T-helper 2 cell treated with Interferon-gamma antibody and Interleukin-4, amounts not matched to agents 100 ng/mL and 5 ng/mL, for 36 hours (primary cell): ENCODE data around the gene PNPLA8. TPM values are rescaled to one million over a fixed set of nuclear protein-coding genes. Genes with fewer than 3 reads are reported as not detected.
"Not testable (repeated sequence)": the region's sequence is repeated elsewhere in the genome, so short reads cannot be mapped to it uniquely, and the experiment has no call there.

Experiments used
- intact Hi-C: fragments of 100-400 bp; cut with micrococcal nuclease; formaldehyde crosslinking; loops from one replicate; pipeline ENCODE4 v1.15.1; 2023
- total RNA-seq: library from RNA; stranded (reverse); gene quantifications from 2 replicates; pipeline ENCODE4 v1.2.3, GENCODE V29; 2022

Gene PNPLA8
- total RNA-seq, 1 donor from 2014 or later, result 14.8 TPM

GRCh38 chr7:108529341-108529740 lies 3.4 kb upstream of the PNPLA8 start:
- intact Hi-C loops, result loop anchor here (5.0 kb wide), 1 partner anchor 1362 kb away; the partner anchor contains the start of gene HBP1

GRCh38 chr7:108528183-108528712 lies 2.3 kb upstream of the PNPLA8 start:
- intact Hi-C loops, result loop anchor here (5.0 kb wide), 1 partner anchor 1361 kb away; the partner anchor contains the start of gene HBP1

- intact Hi-C loops, result loop anchor here (1.0 to 5.0 kb wide), 4 partner anchors 43 to 1359 kb away; partner anchors contain the start of genes CBLL1, DLD, DNAJB9 and HBP1
Measured at GRCh38 chr7:108526768-108527017, 758 bp upstream of the PNPLA8 start.

- intact Hi-C loops, result loop anchor here (5.0 kb wide), 1 partner anchor 1358 kb away; the partner anchor contains the start of gene HBP1
Measured at GRCh38 chr7:108525327-108525984, 479 bp downstream of the PNPLA8 start.

GRCh38 chr7:108522780-108523179 lies 3.2 kb downstream of the PNPLA8 start:
- intact Hi-C loops, result no loop called here

- intact Hi-C loops, result no loop called here
Measured at GRCh38 chr7:108517951-108518350, 8.0 kb downstream of the PNPLA8 start.

GRCh38 chr7:108515630-108516029 lies 10.3 kb downstream of the PNPLA8 start:
- intact Hi-C loops, result no loop called here

- intact Hi-C loops, result no loop called here
Measured at GRCh38 chr7:108515013-108515412, 10.9 kb downstream of the PNPLA8 start.

- intact Hi-C loops, result no loop called here
Measured at GRCh38 chr7:108511939-108512338, 14.0 kb downstream of the PNPLA8 start.

- intact Hi-C loops, result not testable (repeated sequence)
Measured at GRCh38 chr7:108504576-108504975, 21.4 kb downstream of the PNPLA8 start.

- intact Hi-C loops, result no loop called here
Measured at GRCh38 chr7:108503112-108504026, 22.6 kb downstream of the PNPLA8 start.

- intact Hi-C loops, result loop anchor here (5.0 kb wide), 1 partner anchor 47 kb away; no protein-coding TSS in a partner anchor
Measured at GRCh38 chr7:108499566-108499965, 26.4 kb downstream of the PNPLA8 start.

- intact Hi-C loops, result loop anchor here (5.0 kb wide), 1 partner anchor 46 kb away; no protein-coding TSS in a partner anchor
Measured at GRCh38 chr7:108498481-108498880, 27.5 kb downstream of the PNPLA8 start.

GRCh38 chr7:108497082-108497725 lies 28.7 kb downstream of the PNPLA8 start:
- intact Hi-C loops, result loop anchor here (1.0 to 5.0 kb wide), 2 partner anchors 45 to 316 kb away; no protein-coding TSS in a partner anchor

- intact Hi-C loops, result no loop called here
Measured at GRCh38 chr7:108492742-108493141, 33.2 kb downstream of the PNPLA8 start.

GRCh38 chr7:108488768-108489538 lies 37.0 kb downstream of the PNPLA8 start:
- intact Hi-C loops, result no loop called here

- intact Hi-C loops, result no loop called here
Measured at GRCh38 chr7:108487646-108488045, 38.3 kb downstream of the PNPLA8 start.

GRCh38 chr7:108486291-108486966 lies 39.5 kb downstream of the PNPLA8 start:
- intact Hi-C loops, result no loop called here

- intact Hi-C loops, result no loop called here
Measured at GRCh38 chr7:108484137-108484536, 41.8 kb downstream of the PNPLA8 start.

- intact Hi-C loops, result no loop called here
Measured at GRCh38 chr7:108480311-108480710, 45.6 kb downstream of the PNPLA8 start.
